HG03442 (cell line): ENCODE results near the gene RNF125.
"Not testable (repeated sequence)": the region's sequence is repeated elsewhere in the genome, so short reads cannot be mapped to it uniquely, and the experiment has no call there.

Experiments
- ATAC-seq: cut with Tn5 transposase; IDR thresholded peaks from one replicate; pipeline ENCODE4 v1.9.1; 2021; ENCODE audit warnings: mild to moderate bottlenecking, moderate library complexity; ENCODE audit not compliant: unreplicated experiment

Gene RNF125

DNA sequence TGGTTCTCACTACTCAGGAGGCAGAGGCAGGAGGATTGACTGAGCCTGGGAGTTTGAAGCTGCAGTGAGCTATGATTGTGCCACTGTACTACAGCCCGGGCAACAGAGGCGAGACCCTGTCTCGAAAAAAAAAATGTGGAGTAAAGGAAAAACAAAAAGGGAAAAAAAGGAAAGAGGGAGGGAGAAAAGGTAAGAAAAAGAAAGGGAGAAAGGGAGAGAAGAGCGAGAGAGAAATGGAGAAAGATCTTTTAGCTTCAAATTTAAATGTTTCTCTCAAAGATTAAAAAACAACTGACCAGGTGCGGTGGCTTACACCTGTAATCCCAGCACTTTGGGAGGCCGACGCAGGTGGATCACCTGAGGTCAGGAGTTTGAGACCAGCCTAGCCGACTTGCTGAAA is 65.2 kb downstream of the RNF125 start:
- ATAC-seq = no peak

DNA sequence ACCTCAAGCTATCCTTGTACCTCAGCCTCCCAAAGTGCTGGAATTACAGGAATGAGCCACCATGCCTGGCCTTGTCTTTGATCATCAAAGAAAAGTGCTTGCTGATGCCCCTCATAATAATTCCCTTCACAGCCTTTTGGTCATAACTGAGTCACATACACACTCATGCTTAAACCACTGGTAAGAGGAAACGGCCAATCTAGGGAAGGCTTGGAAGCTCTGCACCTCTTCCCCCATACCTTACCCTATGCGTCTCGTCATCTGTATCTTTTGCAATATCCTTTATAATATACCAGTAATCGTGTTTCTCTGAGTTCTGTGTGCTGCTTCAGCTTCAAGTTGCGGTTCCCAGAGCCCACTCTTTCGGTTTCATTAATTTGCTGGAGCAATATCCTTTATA is 68.3 kb downstream of the RNF125 start:
- no peak for ATAC-seq

DNA sequence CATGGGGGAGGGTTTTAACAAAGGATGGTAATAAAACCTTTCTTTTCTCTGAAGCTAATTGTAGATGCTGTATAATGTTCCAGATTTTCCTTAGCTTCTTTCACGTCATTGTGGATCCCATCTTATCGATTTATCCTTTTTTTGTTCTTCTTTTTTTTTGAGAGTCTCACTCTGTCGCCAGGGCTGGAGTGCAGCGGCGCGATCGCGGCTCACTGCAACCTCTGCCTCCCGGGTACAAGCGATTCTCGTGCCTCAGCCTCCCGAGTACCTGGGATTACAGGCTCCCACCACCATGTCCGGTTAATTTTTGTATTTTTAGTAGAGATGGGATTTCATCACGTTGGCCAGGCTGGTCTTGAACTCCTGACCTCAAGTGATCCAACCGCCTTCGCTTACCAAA is 72.2 kb downstream of the RNF125 start:
- not testable (repeated sequence) for ATAC-seq

DNA sequence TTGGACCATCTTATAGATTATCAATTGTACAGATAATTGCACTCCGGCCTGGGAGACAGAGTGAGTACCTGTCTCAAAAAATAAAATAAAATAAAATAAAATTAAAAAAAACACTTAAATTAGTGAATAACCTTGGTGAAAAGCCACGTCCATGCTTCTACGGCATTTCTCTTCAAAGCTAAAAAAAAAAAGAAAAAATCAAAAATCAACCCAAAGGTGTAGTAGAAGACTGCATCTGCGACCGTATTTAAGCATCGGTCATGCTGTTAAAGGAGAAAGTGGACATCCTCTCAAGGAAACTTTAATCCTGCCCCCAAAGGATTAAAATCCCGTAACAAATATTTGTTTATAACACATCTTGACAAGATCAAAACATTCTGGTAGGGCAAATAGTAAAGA is 72.7 kb downstream of the RNF125 start:
- ATAC-seq = no peak

DNA sequence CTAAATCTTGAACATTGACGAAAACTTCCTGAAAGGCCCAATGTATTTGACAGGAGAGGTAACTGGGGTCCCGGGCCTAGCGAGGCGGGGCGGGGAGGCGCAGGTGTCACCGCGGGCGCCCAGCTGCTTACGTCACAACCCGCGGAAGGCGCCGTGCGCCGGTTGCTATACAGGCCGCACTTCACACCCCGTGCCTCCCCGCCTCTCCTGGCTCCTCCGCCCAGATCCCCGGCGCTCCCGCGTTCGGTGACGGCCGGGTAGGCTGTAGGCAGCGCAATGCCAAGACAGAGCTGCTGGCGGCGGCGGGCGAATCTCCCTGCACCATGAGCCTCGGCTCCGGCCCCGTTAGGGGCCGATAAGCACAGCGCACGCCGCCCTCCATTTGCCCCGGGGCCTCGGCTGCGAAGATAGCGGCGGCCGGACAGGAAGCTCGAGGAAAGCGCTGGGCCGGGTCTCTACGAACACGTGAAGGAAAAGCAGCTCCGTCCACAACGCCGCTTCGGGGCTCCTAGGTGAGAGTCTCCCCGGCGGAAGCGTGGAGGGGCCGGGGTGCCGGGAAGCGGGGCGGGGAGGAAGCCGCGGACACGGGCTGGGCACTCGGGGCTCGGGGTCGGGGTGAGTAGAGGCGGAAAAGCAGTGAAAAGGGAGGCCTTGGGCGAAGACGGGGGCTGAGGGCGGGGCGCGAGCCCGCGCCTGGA is 73.2 kb downstream of the RNF125 start, which contains the start of gene RNF138:
Gene RNF138, plus strand, starts transcription at position 151 of the 698 bp plus-strand sequence. CDS start 903 bp downstream, outside the sequence.
- peak; percentile 53 for ATAC-seq

DNA sequence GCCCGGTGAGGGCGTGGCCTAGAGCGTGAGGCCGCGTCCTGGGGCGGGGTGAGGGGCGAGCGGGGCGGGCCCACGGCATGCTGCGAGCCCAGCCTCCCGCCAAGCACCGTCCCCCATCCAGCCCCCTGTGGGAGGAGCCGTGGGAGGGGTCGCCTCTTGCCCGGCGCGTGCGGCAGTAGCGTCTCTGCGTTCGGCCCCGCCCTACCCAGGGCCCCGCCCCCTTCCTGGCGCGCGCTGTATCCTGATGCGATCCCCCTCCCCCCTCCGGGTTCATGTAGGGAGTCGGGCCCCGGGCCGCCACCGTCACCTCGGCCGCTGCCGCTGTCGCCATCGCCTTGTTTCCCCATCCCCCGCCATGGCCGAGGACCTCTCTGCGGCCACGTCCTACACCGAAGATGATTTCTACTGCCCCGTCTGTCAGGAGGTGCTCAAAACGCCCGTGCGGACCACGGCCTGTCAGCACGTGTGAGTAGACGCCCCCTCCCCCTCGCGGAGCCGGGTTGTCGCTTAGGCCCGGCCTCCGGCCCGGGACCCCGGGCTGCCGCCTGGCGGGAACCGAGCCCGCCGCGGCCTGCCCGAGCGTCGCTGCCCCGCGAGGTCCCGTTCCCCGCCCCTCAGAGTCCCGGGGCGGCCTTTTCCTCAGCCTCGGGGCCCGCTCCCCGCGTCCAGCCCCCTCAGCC is 73.9 kb downstream of the RNF125 start:
- peak; percentile 76 for ATAC-seq

DNA sequence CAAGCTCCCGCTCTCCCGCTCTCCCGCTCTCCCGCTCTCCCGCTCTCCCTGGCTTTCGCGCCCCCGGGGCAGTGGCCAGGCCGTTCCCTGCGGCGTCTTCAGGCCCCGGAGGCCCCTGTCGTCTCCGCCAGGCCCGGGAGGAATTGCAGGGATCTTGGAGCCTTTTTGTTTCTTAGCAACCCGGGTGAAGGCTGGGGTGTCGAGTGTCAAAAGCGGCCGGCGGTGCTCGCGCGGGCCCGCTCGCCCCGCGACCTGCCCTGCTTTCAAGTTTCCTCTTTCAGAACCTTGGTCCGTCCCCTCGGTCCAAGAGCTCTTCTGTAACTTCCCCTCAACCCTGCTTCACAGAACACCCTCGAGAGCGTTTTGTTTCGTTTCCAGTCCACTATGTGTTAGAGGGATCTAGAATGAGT is 74.5 kb downstream of the RNF125 start:
- peak; percentile 21 for ATAC-seq

DNA sequence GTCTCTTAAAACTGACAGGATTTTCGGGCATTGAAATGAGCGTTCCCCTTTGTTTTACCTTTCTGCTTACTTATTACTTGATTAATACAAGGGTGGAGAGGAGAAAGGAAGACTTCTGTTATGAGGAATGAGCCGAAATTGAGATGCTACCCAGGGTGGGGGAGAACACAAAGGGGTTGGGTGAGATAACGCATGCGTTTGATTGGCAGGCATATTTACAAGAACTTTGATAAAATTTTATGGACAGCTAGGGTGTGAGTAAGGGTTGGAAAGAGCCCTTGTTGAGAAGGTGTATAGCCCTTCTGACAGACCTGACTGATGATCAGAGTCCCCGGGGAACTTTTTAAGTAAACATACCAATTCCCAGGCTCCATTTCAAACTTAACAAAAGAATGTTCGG is 74.9 kb downstream of the RNF125 start:
- ATAC-seq = no peak

DNA sequence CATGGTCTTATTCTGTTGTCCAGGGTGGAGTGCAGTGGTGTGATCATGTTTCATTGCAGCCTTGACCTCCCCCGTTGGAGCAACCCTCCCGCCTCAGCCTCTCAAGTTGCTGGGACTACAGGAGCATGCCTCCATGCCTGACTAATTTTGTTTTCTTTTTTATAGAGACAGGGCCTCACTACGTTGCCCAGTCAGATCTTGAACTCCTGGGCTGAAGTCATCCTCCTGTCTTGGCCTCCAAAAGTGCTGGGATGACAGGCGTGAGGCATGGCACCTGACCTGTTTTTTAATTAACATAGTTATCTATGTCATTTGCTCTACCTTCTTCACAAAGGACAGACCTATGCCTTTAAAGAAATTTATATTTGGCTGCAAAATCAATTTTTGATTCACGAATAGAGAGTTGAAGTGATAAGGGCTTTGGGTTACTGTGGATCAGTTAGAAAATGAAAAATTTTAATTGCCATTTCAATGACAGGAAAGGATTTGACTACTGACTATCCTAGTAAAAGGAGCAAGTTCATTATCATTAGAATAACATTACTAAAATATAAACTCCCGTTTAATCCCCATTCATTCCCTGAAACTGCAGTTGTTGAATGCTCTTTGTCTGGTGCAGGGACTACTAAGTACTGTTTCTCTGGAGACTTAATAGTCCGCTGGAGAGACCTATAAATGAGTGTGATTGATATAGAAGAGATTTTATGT is 76.7 kb downstream of the RNF125 start:
- ATAC-seq = no peak

DNA sequence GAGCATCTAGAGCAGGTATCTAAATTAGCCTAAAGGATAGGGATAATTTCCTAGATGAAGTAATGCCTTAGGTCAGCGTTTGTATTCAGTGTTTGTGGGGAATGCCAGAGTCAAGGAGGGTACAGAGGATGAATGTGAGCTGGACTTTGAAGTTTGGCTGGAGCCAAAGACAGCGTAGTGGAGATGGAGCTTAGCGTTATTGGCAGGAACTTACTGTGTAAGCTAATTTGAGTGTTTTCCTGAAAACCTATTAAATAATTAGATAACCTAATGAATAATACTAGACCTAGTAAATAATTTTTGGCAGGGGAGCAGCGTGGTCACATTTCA is 77.2 kb downstream of the RNF125 start:
- ATAC-seq = no peak

DNA sequence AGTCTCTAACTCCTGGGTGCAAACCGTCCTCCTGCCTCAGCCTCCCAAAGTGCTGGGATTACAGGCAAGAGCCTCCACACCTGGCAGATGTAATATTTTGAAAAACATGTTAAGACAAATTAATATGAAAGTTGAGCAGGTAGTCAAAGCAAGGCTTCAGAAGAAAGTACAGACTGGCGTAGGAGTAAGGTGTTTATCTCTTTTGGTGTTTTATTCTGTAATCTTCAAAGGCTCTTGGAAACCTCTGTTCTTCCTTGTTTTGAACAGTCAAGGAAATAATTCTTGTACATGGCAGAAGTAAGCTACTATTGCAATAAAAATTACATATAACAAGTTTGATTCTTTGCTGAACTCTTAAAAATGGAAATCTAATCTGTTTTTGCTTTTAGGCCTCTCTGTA is 78.3 kb downstream of the RNF125 start:
- no peak for ATAC-seq

DNA sequence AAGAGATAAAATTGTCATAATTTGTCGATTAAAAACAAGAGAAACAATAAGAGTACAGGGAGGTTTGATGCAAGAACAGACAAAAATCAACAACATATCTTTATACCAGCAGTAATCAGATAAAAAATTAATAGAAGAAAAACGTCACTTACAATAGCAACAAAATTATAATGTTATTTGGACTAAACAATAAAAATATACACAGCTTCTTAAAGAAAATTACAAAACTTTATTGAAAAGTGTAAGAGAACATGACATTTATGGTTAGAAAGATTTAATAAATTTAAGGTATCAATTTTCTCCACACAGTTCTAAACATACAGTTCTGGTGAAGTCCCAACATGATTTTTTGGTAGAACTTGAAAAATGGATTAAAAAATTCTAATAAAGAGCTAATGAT is 85.9 kb downstream of the RNF125 start:
- ATAC-seq = no peak

DNA sequence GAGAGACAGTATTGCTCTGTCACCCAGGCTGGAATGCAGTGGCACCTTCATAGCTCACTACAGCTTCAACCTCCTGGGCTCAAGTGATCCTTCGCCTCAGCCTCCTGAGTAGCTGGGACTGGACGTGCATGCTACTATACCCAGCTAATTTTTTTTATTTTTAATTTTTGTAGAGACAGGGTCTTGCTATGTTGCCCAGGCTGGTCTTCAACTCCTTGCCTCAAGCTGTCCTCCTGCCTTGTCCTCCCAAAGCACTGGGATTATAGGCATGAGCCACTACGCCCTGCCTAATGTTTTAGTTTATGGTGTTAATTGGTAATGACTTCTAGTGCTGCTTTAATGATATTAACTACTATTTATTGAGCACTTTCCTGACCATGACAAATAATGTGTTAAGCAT is 91.4 kb downstream of the RNF125 start:
- no peak for ATAC-seq

DNA sequence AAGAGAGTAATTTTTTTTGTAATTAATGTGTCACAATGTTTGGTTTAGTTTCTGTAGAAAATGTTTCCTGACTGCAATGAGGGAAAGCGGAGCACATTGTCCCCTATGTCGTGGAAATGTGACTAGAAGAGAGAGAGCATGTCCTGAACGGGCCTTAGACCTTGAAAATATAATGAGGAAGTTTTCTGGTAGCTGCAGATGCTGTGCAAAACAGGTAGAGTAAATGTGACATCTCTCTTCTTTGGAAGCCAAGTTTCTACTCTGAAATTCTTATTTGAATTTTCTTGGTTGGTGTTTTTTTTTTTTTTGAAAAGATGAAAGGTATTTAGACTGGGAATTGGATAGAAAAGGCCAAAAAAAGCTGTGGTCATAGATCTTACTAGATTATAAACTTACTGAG is 93.1 kb downstream of the RNF125 start:
- ATAC-seq = no peak

DNA sequence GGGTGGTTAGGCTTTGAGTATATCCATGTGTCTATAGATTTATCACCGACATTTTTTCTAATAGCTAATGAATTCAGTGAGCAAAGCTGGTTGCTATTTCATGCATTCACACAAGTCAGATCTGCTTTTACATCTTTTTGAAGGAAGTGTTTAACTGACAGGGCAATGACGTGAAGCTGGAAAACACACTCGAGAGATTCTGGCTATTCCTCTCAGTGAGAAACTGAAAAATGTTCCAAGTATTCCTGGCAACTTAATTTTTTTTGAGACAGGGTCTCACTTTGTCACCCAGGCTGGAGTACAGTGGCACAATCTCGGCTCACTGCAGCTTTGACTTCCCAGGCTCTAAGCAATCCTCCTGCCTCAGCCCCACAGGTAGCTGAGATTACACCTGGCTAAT is 94.2 kb downstream of the RNF125 start:
- no peak for ATAC-seq

DNA sequence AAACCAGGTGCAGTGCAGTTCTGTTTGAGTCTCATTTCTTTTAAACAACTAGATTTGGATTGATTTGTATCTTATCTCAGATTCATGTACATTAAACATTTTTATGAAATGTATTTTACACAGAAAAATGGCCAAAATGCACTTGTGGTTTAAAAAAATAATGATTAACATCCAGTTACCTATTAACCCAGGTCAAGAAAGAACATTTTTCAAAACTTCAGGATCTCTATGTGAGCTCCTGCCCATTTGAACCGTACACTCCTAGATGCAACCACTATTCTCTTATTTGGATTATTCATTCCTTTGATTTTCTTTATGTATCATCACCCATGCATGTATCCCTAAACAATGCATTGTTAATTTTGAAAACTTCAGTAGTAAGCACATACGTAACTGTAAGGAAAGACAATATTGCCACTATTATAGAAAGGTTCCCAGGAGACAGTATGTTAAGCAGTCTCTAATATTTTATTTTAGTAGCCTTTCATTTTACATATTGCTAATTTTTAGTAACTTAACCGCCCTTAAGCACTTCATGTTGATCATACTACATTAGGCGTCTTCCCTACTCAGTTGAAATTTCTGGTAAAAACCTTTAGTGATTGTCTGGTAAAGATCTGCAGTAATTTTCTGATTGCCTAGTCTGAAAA is 95.8 kb downstream of the RNF125 start:
- ATAC-seq = no peak

DNA sequence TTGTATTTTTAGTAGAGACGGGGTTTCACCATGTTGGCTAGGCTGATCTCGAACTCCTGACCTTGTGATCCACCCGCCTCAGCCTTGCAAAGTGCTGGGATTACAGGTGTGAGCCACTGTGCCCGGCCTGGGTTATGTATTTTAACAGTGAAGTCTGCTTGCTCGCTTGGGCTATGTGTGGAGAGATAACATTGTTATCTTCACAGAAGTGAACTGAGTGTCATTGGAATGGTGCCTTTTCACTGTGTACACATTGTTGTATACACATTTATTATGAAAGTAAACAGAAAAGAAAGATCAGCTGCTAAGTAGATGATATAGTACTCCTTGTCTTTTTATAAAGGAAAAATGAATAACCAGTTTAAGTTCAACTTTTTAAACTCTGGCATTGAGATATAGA is 103.4 kb downstream of the RNF125 start:
- no peak for ATAC-seq
